ENCODE results near the gene ADGRL2. TPM values are rescaled to one million over a fixed set of nuclear protein-coding genes. Genes with fewer than 3 reads are reported as not detected.

The ADGRL2 gene
- total RNA-seq, 4 donors from 2014 or later: 25.3 to 77.7 (median 27.2) TPM

DNA sequence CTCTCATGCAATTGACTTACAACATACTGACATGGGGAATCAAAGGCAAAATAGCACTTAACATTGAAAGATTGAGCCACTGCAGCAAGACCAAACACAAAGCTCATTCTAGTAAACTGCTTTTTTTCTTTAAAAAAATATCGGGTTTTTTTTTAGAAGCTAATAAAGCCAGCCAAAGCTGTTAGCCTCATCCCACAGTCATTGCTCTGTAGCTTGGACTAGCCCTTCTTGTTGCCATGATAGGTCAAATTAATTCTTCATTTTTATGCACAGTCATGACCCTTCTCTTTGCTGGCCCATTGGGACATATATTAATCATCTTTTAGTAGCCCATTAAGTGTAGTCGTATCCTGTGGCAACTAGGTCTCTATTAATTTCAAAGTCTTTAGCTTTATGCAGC lies 231.3 kb downstream of the ADGRL2 start:
- H3K4me3 ChIP-seq: no peak overlapping the region
- TF ChIP-seq, protein P1, sequence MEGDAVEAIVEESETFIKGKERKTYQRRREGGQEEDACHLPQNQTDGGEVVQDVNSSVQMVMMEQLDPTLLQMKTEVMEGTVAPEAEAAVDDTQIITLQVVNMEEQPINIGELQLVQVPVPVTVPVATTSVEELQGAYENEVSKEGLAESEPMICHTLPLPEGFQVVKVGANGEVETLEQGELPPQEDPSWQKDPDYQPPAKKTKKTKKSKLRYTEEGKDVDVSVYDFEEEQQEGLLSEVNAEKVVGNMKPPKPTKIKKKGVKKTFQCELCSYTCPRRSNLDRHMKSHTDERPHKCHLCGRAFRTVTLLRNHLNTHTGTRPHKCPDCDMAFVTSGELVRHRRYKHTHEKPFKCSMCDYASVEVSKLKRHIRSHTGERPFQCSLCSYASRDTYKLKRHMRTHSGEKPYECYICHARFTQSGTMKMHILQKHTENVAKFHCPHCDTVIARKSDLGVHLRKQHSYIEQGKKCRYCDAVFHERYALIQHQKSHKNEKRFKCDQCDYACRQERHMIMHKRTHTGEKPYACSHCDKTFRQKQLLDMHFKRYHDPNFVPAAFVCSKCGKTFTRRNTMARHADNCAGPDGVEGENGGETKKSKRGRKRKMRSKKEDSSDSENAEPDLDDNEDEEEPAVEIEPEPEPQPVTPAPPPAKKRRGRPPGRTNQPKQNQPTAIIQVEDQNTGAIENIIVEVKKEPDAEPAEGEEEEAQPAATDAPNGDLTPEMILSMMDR (IDR thresholded peaks at IDR 0.05): no peak
- TF ChIP-seq POLR2A (IDR thresholded peaks at IDR 0.05): no peak
- no peak for TF ChIP-seq EP300 (IDR thresholded peaks at IDR 0.05)
- no peaks in the 10 kb centered on the region for H3K36me3 ChIP-seq
- H3K27me3 ChIP-seq: no peaks in the 10 kb centered on the region
- H3K4me1 ChIP-seq: no peaks in the 10 kb centered on the region
- no peak overlapping the region for H3K27ac ChIP-seq
- H3K9me3 ChIP-seq: peaks cover 0 to 5% (median 0%) of the 10 kb centered on the region in 4 donors
- DNase-seq (ENCODE audit: low spot score in 2 of 2): no peak
- 64 to 76% methylated on average over 2 of the region's 2 CpGs for WGBS, 2 donors

- Histone ChIP-seq H3K27ac (no peak overlapping the region), H3K36me3 (no peaks in the 10 kb centered on the region), H3K27me3 (no peaks in the 10 kb centered on the region), H3K4me3 (no peak overlapping the region), H3K9me3 (peaks cover 0 to 5% (median 0%) of the 10 kb centered on the region in 4 donors), H3K4me1 (no peaks in the 10 kb centered on the region)
- WGBS, 2 donors: 89 to 92% methylated on average over 3 of the region's 3 CpGs
- TF ChIP-seq POLR2A (IDR thresholded peaks at IDR 0.05) (no peak), EP300 (IDR thresholded peaks at IDR 0.05) (no peak)
- TF ChIP-seq, protein P1 (IDR thresholded peaks at IDR 0.05): no peak
- no peak for DNase-seq (ENCODE audit: low spot score in 2 of 2)
Measured at GRCh38 chr1:82034812-82035211, 234.1 kb downstream of the ADGRL2 start.
